Endothelial cell of umbilical vein (primary cell): Measurements from ENCODE around the gene SLCO2A1.

Experiments
- CTCF ChIP-seq, 2 donors: IDR thresholded peaks; 1 replicate in 1 of 2; 2 replicates in 1 of 2; pipeline ENCODE4 v1.5.1; 2011; ENCODE audit warnings: low read length in 2 of 2, mild to moderate bottlenecking in 2 of 2, moderate library complexity in 2 of 2, control low read depth in 1 of 2, inconsistent platforms in 1 of 2, low read depth in 1 of 2; ENCODE audit not compliant: insufficient read depth in 1 of 2; ENCODE audit errors: extremely low read depth in 1 of 2
- GATA2 ChIP-seq: IDR thresholded peaks from 2 replicates; pipeline ENCODE4 v1.7.0; 2011; ENCODE audit warnings: low read depth, mild to moderate bottlenecking, moderate library complexity, mixed read lengths, low read length; ENCODE audit not compliant: insufficient read length, insufficient read depth
- MAX ChIP-seq: IDR thresholded peaks from 2 replicates; pipeline ENCODE4 v1.6.1; 2011; ENCODE audit not compliant: insufficient read depth, insufficient read length
- POLR2A ChIP-seq: IDR thresholded peaks from 2 replicates; pipeline ENCODE4 v1.6.1; 2012; ENCODE audit warnings: low read depth, mild to moderate bottlenecking, control low read depth, low read length
- POLR2AphosphoS5 ChIP-seq: IDR thresholded peaks from 2 replicates; pipeline ENCODE4 v1.6.1; 2012; ENCODE audit warnings: low read depth, mild to moderate bottlenecking, control low read depth, low read length, moderate library complexity; ENCODE audit not compliant: insufficient read depth

DNA sequence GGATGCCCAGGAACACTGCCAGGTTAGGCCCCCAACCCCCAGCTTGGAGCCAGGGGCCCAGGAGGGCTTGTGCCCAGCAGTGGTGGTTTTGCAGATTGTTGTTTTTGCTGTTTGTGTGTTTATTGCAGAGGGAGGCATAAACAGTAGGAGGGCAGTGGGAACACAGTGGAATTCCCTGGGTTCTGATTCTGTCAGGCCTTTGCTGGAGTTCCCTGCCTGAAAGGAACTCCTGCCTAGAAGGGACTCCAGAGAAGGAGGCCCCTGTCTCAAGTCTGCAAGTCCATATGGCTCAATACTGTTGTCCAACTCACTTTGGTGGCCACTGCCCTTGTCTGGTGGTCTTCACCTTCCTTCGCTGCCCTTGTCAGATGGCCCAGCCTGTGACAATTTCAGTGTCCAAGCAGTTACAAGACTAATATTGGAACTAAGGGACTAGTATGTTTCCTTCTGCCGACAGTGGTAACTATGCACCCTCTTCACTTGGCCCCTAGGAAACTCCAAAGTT lies 86.6 kb downstream of the SLCO2A1 start:
- TF ChIP-seq POLR2AphosphoS5 (no peak), CTCF (IDR thresholded peaks at IDR 0.05; ENCODE audit: extremely low read depth in 1 of 2, insufficient read depth in 1 of 2, low read depth in 1 of 2, low read length in 2 of 2) (no peak), GATA2 (no peak), MAX (no peak), POLR2A (no peak)
